Common myeloid progenitor, CD34-positive (primary cell): Measurements from ENCODE around the gene PRDX4.
"Not testable (repeated sequence)": the region's sequence is repeated elsewhere in the genome, so short reads cannot be mapped to it uniquely, and the experiment has no call there.

Experiments used
- CTCF ChIA-PET: fragments of 350-600 bp; sonication (Branson Sonifier 250); formaldehyde crosslinking; loops from one replicate; lab custom pipeline; 2021; ENCODE audit warnings: antibody characterized with exemption; lab: Charles Lee
- POLR2A ChIA-PET: fragments of 350-600 bp; sonication (Branson Sonifier 250); formaldehyde crosslinking; loops from one replicate; lab custom pipeline; 2021; ENCODE audit warnings: antibody characterized with exemption; lab: Charles Lee
- DNase-seq, 3 donors: peaks; one replicate each; pipeline versions ENCODE4 v3.0.0 to v3.0.0-alpha.2; 2013
- H3K27ac ChIP-seq, 2 experiments: 1 replicate in 1 of 2; 2 replicates in 1 of 2; pipeline ENCODE4 v1.7.0; 2013; ENCODE audit warnings: inconsistent platforms in 2 of 2, low read length in 2 of 2, mild to moderate bottlenecking in 2 of 2, low read depth in 1 of 2, moderate library complexity in 1 of 2; ENCODE audit not compliant: severe bottlenecking in 2 of 2, insufficient read depth in 1 of 2, poor library complexity in 1 of 2
- H3K27me3 ChIP-seq, 5 experiments: replicated peaks in 2 of 5; 1 replicate in 3 of 5; 2 replicates in 2 of 5; pipeline versions ENCODE4 v1.6.1 to v1.7.0; 2013; ENCODE audit warnings: low read length in 4 of 5, mild to moderate bottlenecking in 2 of 5, moderate library complexity in 2 of 5, inconsistent platforms in 1 of 5; ENCODE audit not compliant: insufficient read depth in 5 of 5, control insufficient read depth in 4 of 5
- H3K36me3 ChIP-seq, 4 experiments: 1 replicate in 2 of 4; 2 replicates in 2 of 4; pipeline versions ENCODE4 v1.6.1 to v1.7.0; 2013; ENCODE audit warnings: low read length in 3 of 4, control low read depth in 1 of 4, mild to moderate bottlenecking in 1 of 4; ENCODE audit not compliant: control insufficient read depth in 4 of 4, insufficient read depth in 4 of 4
- H3K4me1 ChIP-seq, 4 experiments: 1 replicate in 3 of 4; 2 replicates in 1 of 4; pipeline versions ENCODE4 v1.6.1 to v1.7.1; 2013; ENCODE audit warnings: low read length in 3 of 4, mild to moderate bottlenecking in 3 of 4, control low read depth in 1 of 4, inconsistent platforms in 1 of 4, moderate library complexity in 1 of 4; ENCODE audit not compliant: control insufficient read depth in 4 of 4, insufficient read depth in 4 of 4; ENCODE audit errors: control extremely low read depth in 1 of 4
- H3K4me3 ChIP-seq, 7 experiments: 1 replicate in 4 of 7; 2 replicates in 3 of 7; pipeline versions ENCODE4 v1.5.1 to v1.7.0; 2013; ENCODE audit warnings: mild to moderate bottlenecking in 7 of 7, low read length in 6 of 7, moderate library complexity in 6 of 7, inconsistent platforms in 2 of 7, low read depth in 2 of 7, control low read depth in 1 of 7; ENCODE audit not compliant: insufficient read depth in 4 of 7, control insufficient read depth in 1 of 7; ENCODE audit errors: extremely low read depth in 1 of 7
- H3K9me3 ChIP-seq, 5 experiments: 1 replicate in 4 of 5; 2 replicates in 1 of 5; pipeline versions ENCODE4 v1.6.1 to v1.7.1; 2013; ENCODE audit warnings: low read length in 4 of 5, mild to moderate bottlenecking in 2 of 5, inconsistent platforms in 1 of 5, low read depth in 1 of 5, moderate library complexity in 1 of 5; ENCODE audit not compliant: control insufficient read depth in 4 of 5, insufficient read depth in 2 of 5; ENCODE audit errors: control extremely low read depth in 1 of 5
- WGBS: methylation state at CpG from one replicate; pipeline ENCODE4 v1.1.5; 2013; ENCODE audit not compliant: insufficient coverage; 5-methylcytosine and 5-hydroxymethylcytosine counted together

PRDX4 gene

DNA sequence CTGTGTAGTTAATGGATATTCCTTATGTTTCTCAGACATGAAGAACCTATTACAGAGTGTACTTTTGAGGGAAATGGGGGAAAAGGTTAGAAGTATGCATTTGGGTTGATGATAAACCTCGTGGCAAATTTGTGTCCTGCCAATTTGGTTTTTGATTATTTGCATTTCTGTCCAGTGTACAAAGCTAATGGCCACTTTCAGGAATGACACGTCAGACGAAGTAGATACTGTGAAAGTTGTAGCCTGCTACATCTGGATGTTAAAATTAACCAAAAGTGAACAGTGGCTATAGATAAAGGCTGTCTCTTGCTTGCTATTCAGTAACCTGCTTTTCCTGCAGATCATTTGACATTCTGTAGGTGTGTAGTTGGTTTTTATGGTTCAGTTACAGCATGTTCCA lies 1.0 kb downstream of the PRDX4 start:
- Histone ChIP-seq H3K9me3 (peaks cover 0 to 1% (median 0%) of the 10 kb centered on the region in 5 experiments), H3K27me3 (peaks cover 0 to 7% (median 0%) of the 10 kb centered on the region in 5 experiments), H3K4me3 (peak overlapping the region in 6 of 7 experiments; percentile 54 to 83 (median 67)), H3K36me3 (no peaks in the 10 kb centered on the region), H3K4me1 (peaks cover 5 to 23% (median 8%) of the 10 kb centered on the region in 4 experiments), H3K27ac (peak overlapping the region in 1 of 2 experiments; percentile 58)
- 31% methylated on average over 3 of the region's 3 CpGs for WGBS
- no peak for DNase-seq
- ChIA-PET POLR2A (no interaction called here), CTCF (interaction anchor here (1.2 kb wide), 1 partner anchor 31 kb away, joined by 3 read pairs; no protein-coding TSS in a partner anchor)

GRCh38 chrX:23670528-23670927 lies 3.2 kb downstream of the PRDX4 start:
- Histone ChIP-seq H3K4me3 (no peak overlapping the region), H3K27ac (no peak overlapping the region), H3K36me3 (peaks cover 0 to 2% (median under 1%) of the 10 kb centered on the region in 4 experiments), H3K9me3 (peaks cover 0 to 1% (median 0%) of the 10 kb centered on the region in 5 experiments), H3K4me1 (peaks cover 5 to 26% (median 8%) of the 10 kb centered on the region in 4 experiments), H3K27me3 (peaks cover 0 to 7% (median 0%) of the 10 kb centered on the region in 5 experiments)
- WGBS: 75% methylated on average over 1 of the region's 1 CpG
- no peak for DNase-seq
- POLR2A ChIA-PET: no interaction called here
- CTCF ChIA-PET: no interaction called here

DNA sequence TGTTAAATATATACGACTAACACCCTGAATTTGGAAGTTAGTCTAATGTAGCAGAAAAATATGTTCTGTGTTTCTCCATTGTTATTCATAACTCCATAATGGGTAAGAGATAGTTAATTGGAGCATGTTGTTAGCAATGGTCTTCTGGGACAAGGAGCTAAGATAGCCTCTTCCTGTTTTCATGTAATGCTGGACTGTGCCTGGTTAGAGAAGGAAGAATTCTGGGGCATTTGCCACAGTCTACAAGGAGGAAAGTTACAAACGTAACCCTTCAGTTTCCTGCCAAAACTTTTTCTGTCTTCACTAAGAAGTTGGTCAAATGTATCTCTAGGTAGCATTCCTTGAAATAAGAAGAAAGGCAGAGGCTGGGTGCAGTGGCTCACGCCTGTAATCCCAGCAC lies 5.8 kb downstream of the PRDX4 start:
- ChIA-PET CTCF (no interaction called here), POLR2A (no interaction called here)
- no peak overlapping the region for H3K4me3 ChIP-seq
- peaks cover 0 to 9% (median 4%) of the 10 kb centered on the region in 4 experiments for H3K4me1 ChIP-seq
- no peaks in the 10 kb centered on the region for H3K27me3 ChIP-seq
- DNase-seq: no peak
- peaks cover 0 to 1% (median 0%) of the 10 kb centered on the region in 5 experiments for H3K9me3 ChIP-seq
- no peak overlapping the region for H3K27ac ChIP-seq
- WGBS: 80% methylated on average over 2 of the region's 3 CpGs
- H3K36me3 ChIP-seq: peaks cover 0 to 8% (median 4%) of the 10 kb centered on the region in 4 experiments

DNA sequence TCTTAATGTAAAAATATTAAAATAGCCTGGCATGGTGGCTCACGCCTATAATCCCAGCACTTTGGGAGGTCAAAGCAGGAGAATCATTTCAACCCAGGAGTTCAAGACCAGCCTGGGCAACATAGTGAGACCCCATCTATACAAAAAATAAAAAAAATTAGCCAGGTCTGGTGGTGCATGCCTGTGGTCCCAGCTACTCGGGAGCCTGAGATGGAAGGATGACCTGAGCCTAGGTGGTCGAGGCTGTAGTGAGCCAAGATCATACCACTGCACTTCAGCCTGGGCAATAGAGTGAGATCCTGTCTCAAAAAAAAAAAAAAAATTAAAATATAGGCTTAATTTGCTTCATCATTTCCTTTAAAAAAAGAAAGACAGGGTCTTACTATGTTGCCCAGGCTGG lies 9.2 kb downstream of the PRDX4 start:
- H3K27ac ChIP-seq, DNase-seq, H3K9me3 ChIP-seq, CTCF ChIA-PET, H3K27me3 ChIP-seq, POLR2A ChIA-PET, H3K4me1 ChIP-seq, H3K4me3 ChIP-seq: not testable (repeated sequence)
- peaks cover 2 to 14% (median 4%) of the 10 kb centered on the region in 4 experiments for H3K36me3 ChIP-seq
- WGBS: no CpG with 5 or more reads among the region's 3 CpGs

DNA sequence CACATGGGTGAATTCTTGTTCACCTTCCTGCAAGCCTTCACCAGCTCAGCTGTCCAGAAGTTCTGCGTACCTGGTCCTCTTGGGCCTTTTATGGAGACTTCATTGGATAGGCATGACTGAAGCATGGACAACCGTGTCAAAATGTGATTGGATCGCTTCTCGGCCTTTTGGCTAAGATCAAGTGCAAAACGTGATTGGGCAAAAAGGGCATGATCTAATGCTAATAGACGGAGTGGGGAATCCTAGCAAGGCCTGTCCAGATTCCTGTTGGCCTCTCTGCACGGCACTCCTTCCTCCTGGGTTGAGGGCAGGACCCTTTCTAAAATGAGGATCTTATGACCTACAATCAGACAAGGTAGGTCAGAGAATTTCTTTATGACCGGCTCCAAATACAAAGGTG lies 24.9 kb downstream of the PRDX4 start:
- POLR2A ChIA-PET: no interaction called here
- peaks cover 0 to 4% (median 0%) of the 10 kb centered on the region in 5 experiments for H3K27me3 ChIP-seq
- H3K9me3 ChIP-seq: no peaks in the 10 kb centered on the region
- H3K4me3 ChIP-seq: no peak overlapping the region
- CTCF ChIA-PET: interaction anchor here (11.3 kb wide), 1 partner anchor 212 kb away, joined by 112 read pairs; the partner anchor contains the start of genes APOO and CXorf58
- no peak overlapping the region for H3K27ac ChIP-seq
- 89% methylated on average over 8 of the region's 8 CpGs for WGBS
- H3K36me3 ChIP-seq: no peaks in the 10 kb centered on the region
- DNase-seq: no peak
- no peaks in the 10 kb centered on the region for H3K4me1 ChIP-seq

- H3K4me1 ChIP-seq: peaks cover 0 to 3% (median under 1%) of the 10 kb centered on the region in 4 experiments
- POLR2A ChIA-PET: no interaction called here
- CTCF ChIA-PET: interaction anchor here (1.2 to 11.3 kb wide), 3 partner anchors 8 to 209 kb away, joined by 3 to 112 read pairs (median 4); partner anchors contain the start of genes APOO and CXorf58
- no peaks in the 10 kb centered on the region for H3K36me3 ChIP-seq
- DNase-seq: peak; percentile 31 to 63 (median 54)
- no peak overlapping the region for H3K27ac ChIP-seq
- H3K9me3 ChIP-seq: no peaks in the 10 kb centered on the region
- H3K4me3 ChIP-seq: no peak overlapping the region
- WGBS: no CpG with 5 or more reads among the region's 8 CpGs
- peaks cover 0 to 4% (median 0%) of the 10 kb centered on the region in 5 experiments for H3K27me3 ChIP-seq
Observed at GRCh38 chrX:23694606-23695005, 27.3 kb downstream of the PRDX4 start.

DNA sequence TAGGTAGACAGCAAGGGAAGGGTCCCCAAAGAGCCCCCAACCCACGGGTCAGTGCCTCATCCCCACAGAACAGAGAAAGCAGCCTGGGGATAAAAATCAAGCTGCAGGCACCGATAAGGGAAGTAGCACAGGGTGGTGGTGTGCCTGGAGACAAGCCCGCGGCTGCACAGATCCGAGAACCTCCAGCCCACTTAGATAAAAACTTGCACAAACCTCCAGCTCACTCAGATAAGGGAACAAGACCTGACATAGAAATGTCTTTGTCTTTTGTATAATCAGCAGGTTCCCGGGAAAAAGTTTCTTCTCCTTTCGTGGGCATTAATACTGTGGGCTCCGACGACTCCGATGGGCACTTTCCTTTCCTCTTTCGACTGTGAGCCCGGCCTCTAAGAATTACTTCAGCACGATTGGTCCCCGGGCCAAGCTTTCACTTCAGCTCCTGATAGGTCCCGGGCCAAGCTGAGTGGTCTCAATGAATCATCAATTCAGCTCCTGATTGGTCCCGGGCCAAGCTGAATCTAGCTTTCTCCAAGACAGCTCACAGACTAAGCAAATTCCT lies 32.4 kb downstream of the PRDX4 start:
- Histone ChIP-seq H3K4me1 (peaks cover 0 to 5% (median 1%) of the 10 kb centered on the region in 4 experiments), H3K4me3 (peak overlapping the region in 6 of 7 experiments; percentile 48 to 76 (median 58)), H3K9me3 (no peaks in the 10 kb centered on the region), H3K27me3 (no peaks in the 10 kb centered on the region), H3K27ac (peak overlapping the region in 1 of 2 experiments; percentile 49), H3K36me3 (peaks cover 0 to 11% (median 5%) of the 10 kb centered on the region in 4 experiments)
- WGBS: 37% methylated on average over 9 of the region's 16 CpGs
- CTCF ChIA-PET: interaction anchor here (0.6 to 1.9 kb wide), 5 partner anchors 31 to 357 kb away, joined by 3 to 10 read pairs (median 3); partner anchors contain the start of gene SAT1
- peak; percentile 64 to 89 (median 82) for DNase-seq
- POLR2A ChIA-PET: interaction anchor here (0.6 to 0.8 kb wide), 2 partner anchors 81 to 83 kb away, joined by 4 to 8 read pairs; partner anchors contain the start of gene SAT1
